ENCODE results near the gene RFXAP. TPM values are rescaled to one million over a fixed set of nuclear protein-coding genes. Genes with fewer than 3 reads are reported as not detected.

The RFXAP gene
- polyA plus RNA-seq, 3 donors: 1.1 to 3.3 (median 1.8) TPM

- H3K9me3 Mint-ChIP-seq: peaks cover 0 to 9% (median 2%) of the 10 kb centered on the region in 7 donors
- H3K4me1 ChIP-seq (ENCODE audit: control insufficient read depth in 1 of 2, insufficient read depth in 2 of 2, low read length in 2 of 2): no peaks in the 10 kb centered on the region
- TF ChIP-seq, protein P1, sequence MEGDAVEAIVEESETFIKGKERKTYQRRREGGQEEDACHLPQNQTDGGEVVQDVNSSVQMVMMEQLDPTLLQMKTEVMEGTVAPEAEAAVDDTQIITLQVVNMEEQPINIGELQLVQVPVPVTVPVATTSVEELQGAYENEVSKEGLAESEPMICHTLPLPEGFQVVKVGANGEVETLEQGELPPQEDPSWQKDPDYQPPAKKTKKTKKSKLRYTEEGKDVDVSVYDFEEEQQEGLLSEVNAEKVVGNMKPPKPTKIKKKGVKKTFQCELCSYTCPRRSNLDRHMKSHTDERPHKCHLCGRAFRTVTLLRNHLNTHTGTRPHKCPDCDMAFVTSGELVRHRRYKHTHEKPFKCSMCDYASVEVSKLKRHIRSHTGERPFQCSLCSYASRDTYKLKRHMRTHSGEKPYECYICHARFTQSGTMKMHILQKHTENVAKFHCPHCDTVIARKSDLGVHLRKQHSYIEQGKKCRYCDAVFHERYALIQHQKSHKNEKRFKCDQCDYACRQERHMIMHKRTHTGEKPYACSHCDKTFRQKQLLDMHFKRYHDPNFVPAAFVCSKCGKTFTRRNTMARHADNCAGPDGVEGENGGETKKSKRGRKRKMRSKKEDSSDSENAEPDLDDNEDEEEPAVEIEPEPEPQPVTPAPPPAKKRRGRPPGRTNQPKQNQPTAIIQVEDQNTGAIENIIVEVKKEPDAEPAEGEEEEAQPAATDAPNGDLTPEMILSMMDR (IDR thresholded peaks at IDR 0.05): no peak
- no peak overlapping the region for H3K4me2 ChIP-seq (replicated peaks; ENCODE audit: extremely low read depth, low read length, poor library complexity, severe bottlenecking)
- H3K27ac ChIP-seq (ENCODE audit: low read depth in 1 of 2, low read length in 2 of 2): no peak overlapping the region
- 36% methylated on average over 2 of the region's 3 CpGs for WGBS (ENCODE audit: insufficient coverage)
- H3K27me3 ChIP-seq (ENCODE audit: control insufficient read depth in 2 of 2, insufficient read depth in 2 of 2, low read length in 2 of 2): no peaks in the 10 kb centered on the region
- no peaks in the 10 kb centered on the region for H3K79me2 ChIP-seq (ENCODE audit: insufficient read depth, low read length)
- H2AFZ ChIP-seq (ENCODE audit: insufficient read depth, low read depth, low read length, poor library complexity, severe bottlenecking): no peak overlapping the region
- no peak overlapping the region for H3K27ac Mint-ChIP-seq
- no peaks in the 10 kb centered on the region for H3K9me3 ChIP-seq (replicated peaks in 1 of 2; ENCODE audit: control insufficient read depth in 1 of 2, insufficient read depth in 1 of 2, low read length in 2 of 2)
- intact Hi-C loops (cut with micrococcal nuclease): no loop called here
- no peak for DNase-seq
- H3K4me1 Mint-ChIP-seq: peaks cover 3% of the 10 kb centered on the region
- H3K36me3 ChIP-seq (replicated peaks in 1 of 2; ENCODE audit: control insufficient read depth in 1 of 2, insufficient read depth in 2 of 2, low read length in 2 of 2): no peaks in the 10 kb centered on the region
- no peaks in the 10 kb centered on the region for H4K20me1 ChIP-seq (ENCODE audit: insufficient read depth, low read length)
- H3K9ac ChIP-seq (ENCODE audit: insufficient read depth, low read length, poor library complexity, severe bottlenecking): no peak overlapping the region
- H3K27me3 Mint-ChIP-seq (ENCODE audit: low read depth in 3 of 3): peaks cover 0 to 2% (median 0%) of the 10 kb centered on the region in 3 donors
- no peak overlapping the region for H3K4me3 ChIP-seq (replicated peaks in 1 of 3; ENCODE audit: low read depth in 2 of 3, low read length in 3 of 3)
- no peak overlapping the region for H3K4me3 Mint-ChIP-seq
- no peaks in the 10 kb centered on the region for H3K36me3 Mint-ChIP-seq
Observed at GRCh38 chr13:36787181-36787580, 31.8 kb upstream of the RFXAP start.

GRCh38 chr13:36788276-36788675 is 30.7 kb upstream of the RFXAP start:
- intact Hi-C loops (cut with micrococcal nuclease): no loop called here
- Histone ChIP-seq H3K4me3 (replicated peaks in 1 of 3; ENCODE audit: low read depth in 2 of 3, low read length in 3 of 3) (no peak overlapping the region), H3K79me2 (ENCODE audit: insufficient read depth, low read length) (no peaks in the 10 kb centered on the region), H3K4me1 (ENCODE audit: control insufficient read depth in 1 of 2, insufficient read depth in 2 of 2, low read length in 2 of 2) (no peaks in the 10 kb centered on the region), H3K36me3 (replicated peaks in 1 of 2; ENCODE audit: control insufficient read depth in 1 of 2, insufficient read depth in 2 of 2, low read length in 2 of 2) (no peaks in the 10 kb centered on the region), H3K4me2 (replicated peaks; ENCODE audit: extremely low read depth, low read length, poor library complexity, severe bottlenecking) (no peak overlapping the region), H3K9ac (ENCODE audit: insufficient read depth, low read length, poor library complexity, severe bottlenecking) (no peak overlapping the region), H4K20me1 (ENCODE audit: insufficient read depth, low read length) (no peaks in the 10 kb centered on the region), H3K27me3 (ENCODE audit: control insufficient read depth in 2 of 2, insufficient read depth in 2 of 2, low read length in 2 of 2) (no peaks in the 10 kb centered on the region), H3K27ac (ENCODE audit: low read depth in 1 of 2, low read length in 2 of 2) (no peak overlapping the region), H3K9me3 (replicated peaks in 1 of 2; ENCODE audit: control insufficient read depth in 1 of 2, insufficient read depth in 1 of 2, low read length in 2 of 2) (no peaks in the 10 kb centered on the region), H2AFZ (ENCODE audit: insufficient read depth, low read depth, low read length, poor library complexity, severe bottlenecking) (no peak overlapping the region)
- H3K4me3 Mint-ChIP-seq: no peak overlapping the region
- peaks cover 3% of the 10 kb centered on the region for H3K4me1 Mint-ChIP-seq
- peaks cover 0 to 9% (median 2%) of the 10 kb centered on the region in 7 donors for H3K9me3 Mint-ChIP-seq
- peak overlapping the region in 1 of 7 donors; percentile 13 for H3K27ac Mint-ChIP-seq
- H3K27me3 Mint-ChIP-seq (ENCODE audit: low read depth in 3 of 3): peaks cover 0 to 2% (median 0%) of the 10 kb centered on the region in 3 donors
- no peak for DNase-seq
- no peaks in the 10 kb centered on the region for H3K36me3 Mint-ChIP-seq
- TF ChIP-seq, protein P1 (IDR thresholded peaks at IDR 0.05): no peak
- 94% methylated on average over 3 of the region's 4 CpGs for WGBS (ENCODE audit: insufficient coverage)
